Measurements from ENCODE around the gene BPIFB2. TPM values are rescaled to one million over a fixed set of nuclear protein-coding genes. Genes with fewer than 3 reads are reported as not detected.

Gene BPIFB2
- total and polyA plus RNA-seq, 10 of the 15 experiments (the other 5 are each of a cell fraction or from before 2014, with no cell fraction given) = not detected

- TF ChIP-seq BCL3 (IDR thresholded peaks at IDR 0.05; ENCODE audit: borderline replicate concordance, insufficient read depth, low read depth, low read length, poor library complexity, severe bottlenecking) (no peak), PKNOX1 (IDR thresholded peaks at IDR 0.05) (no peak), NFYA (IDR thresholded peaks at IDR 0.05; ENCODE audit: borderline replicate concordance, low read depth, low read length) (no peak), ZNF217 (IDR thresholded peaks at IDR 0.05) (no peak), GATAD2B (conservative IDR thresholded peaks at IDR 0.05; ENCODE audit: low read depth) (no peak)
These were observed 21.1 kb upstream of the BPIFB2 start (continued) for GRCh38 chr20:32986331-32986966.

GRCh38 chr20:32987044-32987825 is 20.3 kb upstream of the BPIFB2 start:
- Histone ChIP-seq H3K36me3 (ENCODE audit: control insufficient read depth in 2 of 2, insufficient read depth in 2 of 2, low read length in 1 of 2) (no peaks in the 10 kb centered on the region), H3K4me3 (no peak overlapping the region), H2AFZ (ENCODE audit: control insufficient read depth, low read depth, low read length) (no peak overlapping the region), H3K4me2 (ENCODE audit: control insufficient read depth, insufficient read depth) (no peak overlapping the region), H3K4me1 (ENCODE audit: control insufficient read depth, insufficient read depth, low read length) (no peaks in the 10 kb centered on the region), H3K79me2 (ENCODE audit: control insufficient read depth, insufficient read depth, low read length) (no peaks in the 10 kb centered on the region), H3K27ac (ENCODE audit: control insufficient read depth, insufficient read depth) (no peak overlapping the region), H3K9ac (ENCODE audit: control insufficient read depth, insufficient read depth, low read length) (no peak overlapping the region), H3K9me3 (replicated peaks; ENCODE audit: control insufficient read depth, insufficient read depth, low read length) (no peaks in the 10 kb centered on the region), H4K20me1 (ENCODE audit: control insufficient read depth, insufficient read depth) (no peaks in the 10 kb centered on the region), H3K27me3 (replicated peaks in 1 of 2; ENCODE audit: control insufficient read depth in 2 of 2, insufficient read depth in 2 of 2, low read length in 1 of 2) (no peaks in the 10 kb centered on the region; a peak in 2 of 4 replicates)
- in situ Hi-C loops (cut with MboI) (no loop called here), intact Hi-C loops (cut with micrococcal nuclease; ENCODE audit: unreplicated experiment) (no loop called here)
- no peak for FAIRE-seq
- BruUV-seq (replicated peaks) = no TSS peak
- ChIA-PET POLR2A (no interaction called here), CTCF (interaction anchor here (1.2 kb wide), 1 partner anchor 18 kb away, joined by 4 read pairs; the partner anchor contains the start of gene SUN5), SMC1A (ENCODE audit: uncharacterized antibody, unreplicated experiment) (interaction anchor here (1.1 kb wide), 1 partner anchor 134 kb away, joined by 3 read pairs; no protein-coding TSS in a partner anchor), RAD21 (ENCODE audit: unreplicated experiment) (no interaction called here)
- no peak for ATAC-seq
- WGBS (ENCODE audit: insufficient coverage, insufficient replicate concordance, low lambda C conversion rate, missing lambda C conversion rate) = 34% methylated on average over 9 of the region's 11 CpGs
- DNase-seq (ENCODE audit: low read depth, low spot score) = no peak
- TF ChIP-seq NRF1 (conservative IDR thresholded peaks at IDR 0.05; ENCODE audit: low read depth, low read length) (no peak), MYB (IDR thresholded peaks at IDR 0.05; ENCODE audit: borderline replicate concordance, low read depth, low read length) (no peak), CHD4 (IDR thresholded peaks at IDR 0.05) (no peak), CREB1 (IDR thresholded peaks at IDR 0.05; ENCODE audit: low read depth) (no peak), E4F1 (IDR thresholded peaks at IDR 0.05; ENCODE audit: borderline replicate concordance, partially characterized antibody) (no peak), BCL3 (IDR thresholded peaks at IDR 0.05; ENCODE audit: borderline replicate concordance, insufficient read depth, low read depth, low read length, poor library complexity, severe bottlenecking) (no peak), MAX (IDR thresholded peaks at IDR 0.05; ENCODE audit: low read depth, low read length) (no peak), TARDBP (IDR thresholded peaks at IDR 0.05; ENCODE audit: borderline replicate concordance) (no peak), HDAC6 (IDR thresholded peaks at IDR 0.05; ENCODE audit: unreplicated experiment) (no peak), RCOR1 (conservative IDR thresholded peaks at IDR 0.05; ENCODE audit: low read depth, low read length) (no peak)

All from GM12878 (cell line).